IPS-18c (cell line): ENCODE measurements around the gene BNC2.

ENCODE experiments used
- H3K4me3 ChIP-seq: 2 replicates; pipeline ENCODE4 v1.7.0; 2013; ENCODE audit warnings: low read depth, mild to moderate bottlenecking, low read length, moderate library complexity; ENCODE audit not compliant: insufficient read depth
- H3K9me3 ChIP-seq: one replicate; pipeline ENCODE4 v1.6.1; 2013; ENCODE audit warnings: mild to moderate bottlenecking, low read length, moderate library complexity; ENCODE audit not compliant: control insufficient read depth, insufficient read depth

The BNC2 gene

DNA sequence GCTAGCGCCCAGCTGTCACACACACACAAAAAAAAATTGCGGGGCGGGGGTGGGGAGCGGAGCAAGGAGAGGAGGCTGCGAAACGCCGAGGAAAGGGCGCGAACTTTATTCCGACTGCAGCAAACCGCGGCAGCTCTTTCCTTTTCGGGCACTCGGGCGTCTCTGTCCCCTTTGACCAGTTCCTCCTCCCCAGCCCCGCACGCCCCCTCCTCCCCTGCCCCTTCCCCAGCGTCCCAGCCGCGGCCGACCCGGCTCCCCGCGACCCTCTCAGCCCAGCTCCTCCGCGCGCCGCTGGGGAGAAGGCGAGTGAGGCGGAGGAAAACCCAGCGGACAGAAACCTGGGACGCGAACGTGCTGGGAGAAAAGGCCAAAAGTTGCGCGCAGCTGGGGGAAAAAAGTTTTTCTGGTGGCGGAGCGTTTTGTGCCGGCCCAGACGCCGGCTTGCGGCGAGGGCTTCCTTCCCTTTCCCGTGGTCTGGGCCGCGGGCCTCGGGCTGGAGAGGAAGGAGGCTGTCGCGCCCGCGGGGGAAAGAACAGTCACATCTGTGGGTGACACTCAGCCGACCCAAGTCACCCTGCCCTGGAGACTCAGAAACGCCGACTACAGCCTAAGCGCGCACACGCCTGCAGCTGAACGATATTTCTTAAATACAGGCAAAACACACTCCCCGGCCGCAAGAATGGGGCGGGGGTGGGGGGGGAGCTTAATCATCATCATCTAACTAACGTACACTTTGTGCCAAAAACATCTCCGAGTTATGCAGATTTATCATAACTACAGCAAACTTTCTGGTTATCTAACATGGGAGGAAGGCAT is 1.1 kb upstream of the BNC2 start:
- Histone ChIP-seq H3K4me3 (peak overlapping the region; percentile 83), H3K9me3 (no peaks in the 10 kb centered on the region)

GRCh38 chr9:16869882-16870595 is 431 bp downstream of the BNC2 start:
- Histone ChIP-seq H3K4me3 (peak overlapping the region; percentile 83), H3K9me3 (no peaks in the 10 kb centered on the region)

- H3K9me3 ChIP-seq: no peaks in the 10 kb centered on the region
- peak overlapping the region; percentile 83 for H3K4me3 ChIP-seq
Observed at GRCh38 chr9:16869131-16869881, 1.2 kb downstream of the BNC2 start.

DNA sequence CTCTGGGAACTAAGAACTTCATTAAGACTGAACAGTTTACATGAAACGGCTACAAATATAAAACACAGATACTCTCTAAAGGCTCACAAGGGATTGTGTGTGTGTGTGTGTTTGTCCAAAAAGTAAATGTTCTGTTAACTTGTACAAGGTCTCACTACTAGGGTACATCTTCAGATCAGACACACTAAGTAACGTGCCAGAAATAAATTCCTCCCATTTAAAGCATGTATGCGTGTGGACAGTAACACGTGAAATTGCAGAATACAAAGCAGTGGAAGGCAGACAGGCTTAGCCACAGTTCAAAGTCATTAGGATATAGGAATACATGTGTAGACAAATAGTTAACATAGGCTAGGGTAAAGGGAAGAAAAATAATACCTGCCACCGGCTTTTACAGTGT is 1.8 kb downstream of the BNC2 start:
- Histone ChIP-seq H3K9me3 (no peaks in the 10 kb centered on the region), H3K4me3 (no peak overlapping the region; the same call in 1 of the 2 replicates)

DNA sequence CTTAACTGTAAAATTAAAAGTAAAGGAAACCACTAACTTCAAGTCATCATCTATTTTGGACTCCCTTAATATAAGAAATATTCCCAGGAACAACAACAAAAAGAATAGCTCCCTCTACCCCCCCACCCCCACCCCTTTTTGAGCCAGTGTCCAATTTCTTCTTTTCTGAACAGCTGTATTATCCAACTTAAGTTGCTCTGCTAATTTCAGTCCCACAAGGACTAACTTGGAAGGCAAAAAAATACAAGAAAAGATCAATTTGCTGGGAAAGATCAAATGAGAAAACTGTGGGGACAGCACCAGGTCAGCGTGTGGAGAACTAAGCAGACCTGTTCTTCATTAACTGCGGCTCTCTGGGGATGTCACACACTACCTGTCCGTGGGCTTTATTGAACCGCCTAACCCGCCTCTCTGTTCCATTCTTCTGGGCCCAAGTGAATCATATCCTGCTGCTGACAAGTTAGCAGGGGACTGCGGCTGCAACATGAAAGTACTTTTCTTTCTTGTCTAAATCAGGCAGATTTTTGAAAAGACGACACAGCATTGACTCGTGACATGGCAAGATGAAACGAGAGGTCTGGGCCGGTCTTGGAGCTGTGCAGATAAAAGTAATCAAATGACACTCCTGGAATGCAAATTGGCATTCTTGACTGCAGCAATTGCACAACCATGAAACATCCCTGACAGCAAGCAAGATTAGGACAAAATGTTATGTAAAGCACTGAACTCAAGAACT is 2.7 kb downstream of the BNC2 start:
- Histone ChIP-seq H3K4me3 (no peak overlapping the region), H3K9me3 (no peaks in the 10 kb centered on the region)

- no peak overlapping the region for H3K4me3 ChIP-seq
Observed at GRCh38 chr9:16866587-16866986, 3.9 kb downstream of the BNC2 start.

DNA sequence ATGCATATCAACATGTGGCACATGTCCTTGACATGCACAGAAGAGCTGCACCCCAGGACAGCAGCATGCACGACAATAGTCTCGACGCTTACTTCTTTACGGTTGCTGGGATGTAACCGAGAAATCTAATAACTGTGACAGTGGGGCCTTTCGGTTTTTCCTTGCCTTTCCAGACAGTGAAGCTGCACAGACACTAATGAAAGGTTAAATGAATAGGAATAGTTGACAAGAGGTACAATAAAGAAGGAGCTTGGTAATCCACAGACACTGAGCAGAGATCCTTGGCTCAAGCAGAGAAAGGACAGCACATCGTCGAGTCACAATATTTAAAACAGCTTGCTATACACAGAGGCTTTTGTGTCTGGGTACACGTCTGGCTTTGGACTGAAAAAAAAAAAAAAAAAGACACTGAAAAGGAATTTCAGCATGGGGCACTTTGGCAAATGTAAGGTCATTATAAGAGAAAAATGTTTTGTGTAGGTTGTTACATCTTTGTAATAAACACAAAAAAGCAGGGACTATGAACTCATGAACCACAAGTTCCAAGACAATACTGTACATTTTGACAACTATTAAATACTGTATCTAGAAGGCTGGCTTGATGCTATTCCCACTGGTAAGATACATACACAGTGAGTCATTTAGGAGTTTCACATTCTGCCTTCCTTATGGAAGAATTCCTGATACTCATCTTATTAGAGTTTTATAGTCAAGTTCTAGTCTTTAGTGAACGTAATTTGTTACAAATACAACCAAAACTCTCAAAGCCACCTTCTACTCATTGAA is 5.6 kb downstream of the BNC2 start:
- no peak overlapping the region for H3K4me3 ChIP-seq

More at GRCh38 chr9:16866587-16866986, 3.9 kb downstream of the BNC2 start:
- no peaks in the 10 kb centered on the region for H3K9me3 ChIP-seq

DNA sequence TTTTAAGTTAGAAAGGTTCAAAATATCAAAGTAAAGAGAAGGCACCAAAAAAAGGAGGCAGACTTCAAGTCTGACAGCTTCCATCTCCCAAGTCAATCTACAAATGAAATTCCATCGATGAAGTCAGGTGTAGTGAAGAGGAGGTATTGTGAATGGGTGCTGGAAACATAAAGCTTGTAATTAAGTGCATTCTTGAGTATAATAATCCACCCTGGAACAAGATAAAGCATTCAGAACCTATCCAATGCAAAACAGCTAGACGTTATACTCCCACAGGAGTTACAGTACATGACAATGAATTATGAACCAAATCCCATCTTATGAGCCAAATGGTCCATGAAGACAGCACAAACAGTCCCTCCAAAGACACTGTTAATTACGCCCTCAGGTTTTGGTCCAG is 22.3 kb downstream of the BNC2 start:
- no peak overlapping the region for H3K4me3 ChIP-seq
- H3K9me3 ChIP-seq: no peaks in the 10 kb centered on the region

More for the DNA sequence above, 5.6 kb downstream of the BNC2 start:
- H3K9me3 ChIP-seq: no peaks in the 10 kb centered on the region

DNA sequence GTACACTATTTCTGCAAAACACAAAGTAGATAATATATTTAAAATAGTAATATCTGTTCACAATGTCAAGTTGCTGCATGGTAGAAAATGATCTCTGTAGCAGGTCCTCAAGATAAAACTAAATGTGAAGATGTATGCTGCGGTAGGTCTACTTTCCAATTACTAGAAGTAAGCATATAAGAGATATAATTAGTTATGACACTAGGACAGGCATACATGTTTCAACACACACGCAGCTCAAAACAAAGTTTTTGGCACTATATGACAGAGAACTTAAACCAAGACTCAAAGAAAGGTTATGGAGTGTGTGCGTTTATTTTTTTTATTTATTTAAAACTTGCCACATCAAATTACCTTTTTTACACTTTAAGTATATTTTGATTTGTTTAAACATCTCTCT is 23.5 kb downstream of the BNC2 start:
- Histone ChIP-seq H3K4me3 (no peak overlapping the region), H3K9me3 (no peaks in the 10 kb centered on the region)

GRCh38 chr9:16846367-16846766 is 24.1 kb downstream of the BNC2 start:
- H3K4me3 ChIP-seq: no peak overlapping the region
- H3K9me3 ChIP-seq: no peaks in the 10 kb centered on the region

GRCh38 chr9:16834817-16835216 is 35.7 kb downstream of the BNC2 start:
- Histone ChIP-seq H3K9me3 (no peaks in the 10 kb centered on the region), H3K4me3 (no peak overlapping the region)

DNA sequence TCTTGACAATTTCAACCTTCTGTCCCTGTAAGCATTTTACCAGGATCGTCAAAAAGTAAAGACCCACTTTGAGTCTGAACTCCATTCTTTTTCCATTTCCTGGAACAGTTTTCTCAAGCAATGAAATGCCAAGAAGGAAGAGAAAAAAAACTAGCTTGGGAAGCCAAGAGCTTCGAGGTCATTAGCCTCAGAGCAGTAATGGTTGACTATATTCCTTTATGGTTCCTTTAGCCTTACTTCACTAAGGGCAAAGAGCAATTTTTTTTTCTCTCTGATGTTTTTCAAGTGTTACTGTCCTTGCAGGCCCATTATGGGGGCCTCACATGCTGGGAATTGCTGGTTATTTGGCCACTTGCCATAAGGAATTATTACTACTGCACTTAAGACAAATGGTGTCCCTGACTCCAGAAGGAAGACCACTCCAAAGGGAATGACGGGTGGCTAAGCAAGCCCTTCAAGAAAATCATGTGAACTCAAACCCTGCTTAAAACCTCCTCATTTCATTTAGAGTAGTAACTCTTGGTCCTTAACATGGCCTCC is 37.1 kb downstream of the BNC2 start:
- no peak overlapping the region for H3K4me3 ChIP-seq
- H3K9me3 ChIP-seq: no peaks in the 10 kb centered on the region

DNA sequence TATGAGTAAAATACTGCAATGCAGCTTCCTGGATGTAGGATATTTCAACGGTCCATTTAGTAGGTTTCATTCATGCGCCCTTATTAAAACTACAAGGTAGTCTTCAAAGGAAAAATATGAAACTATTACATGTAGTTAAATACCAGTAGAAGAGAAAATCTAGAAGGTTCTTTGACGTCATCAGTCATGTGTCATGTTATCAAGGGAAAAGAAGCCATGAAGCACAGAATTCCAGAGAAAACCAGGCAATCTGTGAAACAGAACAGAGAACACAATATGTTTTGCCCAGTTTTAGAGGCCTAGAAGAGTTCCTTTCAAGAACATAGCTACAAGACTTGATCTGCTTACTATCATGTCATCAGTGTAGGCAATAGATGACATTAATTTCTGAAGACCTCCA is 38.4 kb downstream of the BNC2 start:
- no peaks in the 10 kb centered on the region for H3K9me3 ChIP-seq

GRCh38 chr9:16830806-16831205 is 39.7 kb downstream of the BNC2 start:
- Histone ChIP-seq H3K9me3 (no peaks in the 10 kb centered on the region), H3K4me3 (no peak overlapping the region)

More for the DNA sequence above, 38.4 kb downstream of the BNC2 start:
- no peak overlapping the region for H3K4me3 ChIP-seq

- no peak overlapping the region; the same call in 1 of the 2 replicates for H3K4me3 ChIP-seq
- H3K9me3 ChIP-seq: no peaks in the 10 kb centered on the region
Observed at GRCh38 chr9:16828340-16829281, 41.9 kb downstream of the BNC2 start.
